Measurements from ENCODE around the gene SLK.

SLK gene

DNA sequence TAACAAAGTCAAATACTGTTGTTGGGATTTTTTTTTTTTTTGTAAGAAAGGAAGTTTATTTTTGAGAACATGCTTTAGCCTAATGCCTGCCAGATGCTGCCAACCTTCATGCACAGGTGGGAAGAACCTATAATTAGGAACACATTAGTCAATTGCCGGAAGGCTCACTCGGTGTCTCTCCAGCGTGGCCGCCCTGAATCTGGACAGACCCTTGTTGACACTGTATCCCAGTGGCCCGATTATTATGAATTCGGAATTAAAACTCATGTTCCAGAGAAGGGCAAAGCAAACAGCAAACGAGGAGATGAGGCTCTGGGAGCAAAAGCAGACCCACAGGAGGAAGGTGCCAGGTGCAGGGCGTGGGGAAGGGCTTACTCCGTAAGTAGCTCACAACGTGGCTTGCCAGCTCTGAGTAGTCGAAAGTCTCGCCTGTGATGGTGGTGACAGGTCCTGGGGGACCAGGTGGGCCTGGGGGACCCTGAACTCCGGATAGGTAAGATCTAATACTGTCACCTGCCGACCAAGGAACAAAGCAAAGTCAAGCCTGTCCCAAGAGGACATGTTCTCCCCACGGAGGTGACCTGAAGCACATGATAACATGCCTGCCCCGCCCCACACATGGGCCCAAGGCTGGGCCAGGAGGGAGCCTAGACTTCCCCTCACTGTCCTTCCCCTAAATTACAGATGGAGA is 70.5 kb downstream of the SLK start:
- no peak for DNase-seq (ENCODE audit: low read depth)
- no peak overlapping the region for H3K4me3 ChIP-seq (ENCODE audit: low read depth, low read length)
- TF ChIP-seq, protein P1, sequence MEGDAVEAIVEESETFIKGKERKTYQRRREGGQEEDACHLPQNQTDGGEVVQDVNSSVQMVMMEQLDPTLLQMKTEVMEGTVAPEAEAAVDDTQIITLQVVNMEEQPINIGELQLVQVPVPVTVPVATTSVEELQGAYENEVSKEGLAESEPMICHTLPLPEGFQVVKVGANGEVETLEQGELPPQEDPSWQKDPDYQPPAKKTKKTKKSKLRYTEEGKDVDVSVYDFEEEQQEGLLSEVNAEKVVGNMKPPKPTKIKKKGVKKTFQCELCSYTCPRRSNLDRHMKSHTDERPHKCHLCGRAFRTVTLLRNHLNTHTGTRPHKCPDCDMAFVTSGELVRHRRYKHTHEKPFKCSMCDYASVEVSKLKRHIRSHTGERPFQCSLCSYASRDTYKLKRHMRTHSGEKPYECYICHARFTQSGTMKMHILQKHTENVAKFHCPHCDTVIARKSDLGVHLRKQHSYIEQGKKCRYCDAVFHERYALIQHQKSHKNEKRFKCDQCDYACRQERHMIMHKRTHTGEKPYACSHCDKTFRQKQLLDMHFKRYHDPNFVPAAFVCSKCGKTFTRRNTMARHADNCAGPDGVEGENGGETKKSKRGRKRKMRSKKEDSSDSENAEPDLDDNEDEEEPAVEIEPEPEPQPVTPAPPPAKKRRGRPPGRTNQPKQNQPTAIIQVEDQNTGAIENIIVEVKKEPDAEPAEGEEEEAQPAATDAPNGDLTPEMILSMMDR (IDR thresholded peaks at IDR 0.05; ENCODE audit: control insufficient read depth, extremely low read depth, insufficient read depth): no peak

DNA sequence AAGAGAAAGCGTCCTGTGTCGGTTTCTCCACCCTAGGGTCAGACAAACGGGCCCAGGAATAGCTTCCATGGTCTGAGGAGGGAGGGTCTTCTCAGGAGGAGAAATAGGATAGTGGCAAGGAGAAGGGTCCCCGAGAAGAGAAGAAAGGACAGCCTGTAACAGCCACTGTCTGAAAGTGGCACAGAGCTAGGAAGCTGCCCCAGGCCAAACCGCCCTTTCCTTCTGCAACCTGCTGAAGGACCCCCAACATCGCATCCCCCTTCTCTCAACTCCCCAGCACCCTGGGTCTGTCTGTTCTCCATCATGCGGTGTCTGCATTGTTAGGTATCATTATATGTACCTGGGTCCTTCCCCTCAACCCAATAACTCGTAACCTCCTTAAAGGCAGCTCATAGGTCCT is 71.6 kb downstream of the SLK start:
- no peak overlapping the region for H3K4me3 ChIP-seq (ENCODE audit: low read depth, low read length)
- no peak for DNase-seq (ENCODE audit: low read depth)
- TF ChIP-seq, protein P1 (IDR thresholded peaks at IDR 0.05; ENCODE audit: control insufficient read depth, extremely low read depth, insufficient read depth): no peak

DNA sequence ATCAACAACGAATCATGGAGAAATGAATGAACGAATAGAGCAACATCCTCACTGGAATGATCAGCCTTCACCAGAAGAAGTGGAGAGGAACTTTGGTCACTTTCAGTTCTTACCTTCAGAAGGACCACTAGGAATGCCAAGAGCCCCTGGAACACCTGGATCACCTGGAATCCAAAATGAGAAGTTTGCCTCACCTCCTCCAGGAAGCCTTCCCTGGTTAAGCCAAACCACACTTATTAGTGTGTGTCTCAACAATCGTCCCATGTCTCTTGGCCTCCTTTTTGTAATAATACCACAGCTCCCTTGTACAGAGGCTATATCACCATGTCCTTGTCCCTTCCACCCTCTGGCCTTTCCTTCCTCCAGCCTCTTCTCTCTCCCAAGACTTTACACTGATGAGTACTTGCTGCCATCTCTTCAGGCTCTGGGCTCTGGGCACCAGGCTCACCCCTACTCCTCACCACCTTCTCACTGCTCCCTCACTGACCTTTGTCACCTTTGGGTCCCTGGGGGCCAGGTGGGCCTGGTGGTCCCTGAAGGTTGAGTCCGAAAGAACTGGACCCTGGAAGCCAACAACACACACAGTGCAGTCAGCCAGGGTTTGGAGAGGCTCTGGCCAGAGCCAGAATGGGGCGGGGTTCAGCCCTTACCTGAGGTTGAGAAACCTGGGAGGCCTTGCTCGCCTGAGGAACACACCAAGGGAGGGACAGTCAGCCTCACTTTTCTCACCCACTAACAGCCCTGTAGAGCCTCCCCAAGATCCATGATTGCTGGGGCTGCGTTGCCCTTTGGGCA is 72.2 kb downstream of the SLK start:
- DNase-seq (ENCODE audit: low read depth): no peak
- H3K4me3 ChIP-seq (ENCODE audit: low read depth, low read length): no peak overlapping the region
- TF ChIP-seq, protein P1 (IDR thresholded peaks at IDR 0.05; ENCODE audit: control insufficient read depth, extremely low read depth, insufficient read depth): no peak

DNA sequence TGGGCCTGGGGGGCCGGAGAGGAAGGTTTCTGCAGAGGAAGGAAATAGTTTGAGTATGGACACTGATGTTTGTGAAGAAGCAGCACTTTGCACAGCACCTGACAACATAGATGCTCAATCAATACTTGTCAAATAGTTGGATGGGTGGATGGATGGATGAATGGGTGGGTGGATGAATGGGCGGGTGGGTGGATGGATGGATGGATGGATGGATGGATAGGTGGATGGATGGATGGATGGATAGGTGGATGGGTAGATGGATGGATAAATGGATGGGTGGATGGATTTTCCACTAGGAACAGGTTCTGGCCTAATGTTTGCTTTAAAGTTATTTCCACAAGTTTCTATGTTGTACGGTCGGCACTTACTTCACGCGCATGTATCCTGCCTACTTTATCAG is 73.4 kb downstream of the SLK start:
- TF ChIP-seq, protein P1 (IDR thresholded peaks at IDR 0.05; ENCODE audit: control insufficient read depth, extremely low read depth, insufficient read depth): no peak
- DNase-seq (ENCODE audit: low read depth): no peak
- no peak overlapping the region for H3K4me3 ChIP-seq (ENCODE audit: low read depth, low read length)

DNA sequence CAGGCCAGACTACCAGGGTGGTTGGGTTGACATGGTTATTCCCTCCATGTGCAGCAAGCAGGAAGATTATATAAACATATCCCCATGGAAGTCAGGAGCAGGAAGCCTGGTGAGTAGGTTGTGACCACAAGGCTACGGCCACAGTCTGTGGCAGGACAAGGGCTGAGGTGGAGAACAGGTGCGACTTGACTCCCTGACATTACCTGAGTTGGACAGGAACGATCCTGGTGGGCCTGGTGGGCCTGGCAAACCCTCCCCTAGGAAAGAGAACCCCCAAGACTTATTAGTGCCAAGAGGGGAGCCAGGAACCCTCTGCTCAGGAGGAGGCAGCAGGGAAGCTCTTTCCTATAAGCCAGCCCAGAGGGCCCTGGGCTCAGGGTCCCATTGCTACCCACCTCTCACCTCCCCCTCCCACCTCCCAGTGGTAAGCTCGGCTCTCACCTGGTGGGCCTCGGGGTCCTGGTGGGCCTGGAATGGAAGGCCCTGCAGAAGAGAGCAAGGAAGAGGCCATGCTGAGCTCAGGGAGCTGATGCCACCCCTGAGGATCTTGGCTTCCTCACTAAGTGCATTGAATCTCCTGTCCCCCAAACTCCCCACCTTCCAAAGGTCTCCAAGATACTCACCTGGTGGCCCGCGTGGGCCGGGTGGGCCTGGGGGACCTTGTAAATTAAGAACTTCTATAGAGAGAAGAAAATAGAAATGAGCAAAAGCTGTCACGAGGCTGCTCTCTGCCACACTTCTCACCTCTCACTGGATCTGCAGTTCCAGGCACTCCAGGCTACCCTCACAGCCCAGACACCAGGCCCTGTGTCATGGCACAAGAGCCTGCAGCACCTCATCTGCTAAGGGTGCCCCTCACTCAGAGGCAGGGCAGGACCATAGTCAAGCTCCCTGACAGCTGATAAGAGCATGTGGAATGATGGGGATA is 74.2 kb downstream of the SLK start:
- TF ChIP-seq, protein P1 (IDR thresholded peaks at IDR 0.05; ENCODE audit: control insufficient read depth, extremely low read depth, insufficient read depth): no peak
- no peak overlapping the region for H3K4me3 ChIP-seq (ENCODE audit: low read depth, low read length)
- no peak for DNase-seq (ENCODE audit: low read depth)

DNA sequence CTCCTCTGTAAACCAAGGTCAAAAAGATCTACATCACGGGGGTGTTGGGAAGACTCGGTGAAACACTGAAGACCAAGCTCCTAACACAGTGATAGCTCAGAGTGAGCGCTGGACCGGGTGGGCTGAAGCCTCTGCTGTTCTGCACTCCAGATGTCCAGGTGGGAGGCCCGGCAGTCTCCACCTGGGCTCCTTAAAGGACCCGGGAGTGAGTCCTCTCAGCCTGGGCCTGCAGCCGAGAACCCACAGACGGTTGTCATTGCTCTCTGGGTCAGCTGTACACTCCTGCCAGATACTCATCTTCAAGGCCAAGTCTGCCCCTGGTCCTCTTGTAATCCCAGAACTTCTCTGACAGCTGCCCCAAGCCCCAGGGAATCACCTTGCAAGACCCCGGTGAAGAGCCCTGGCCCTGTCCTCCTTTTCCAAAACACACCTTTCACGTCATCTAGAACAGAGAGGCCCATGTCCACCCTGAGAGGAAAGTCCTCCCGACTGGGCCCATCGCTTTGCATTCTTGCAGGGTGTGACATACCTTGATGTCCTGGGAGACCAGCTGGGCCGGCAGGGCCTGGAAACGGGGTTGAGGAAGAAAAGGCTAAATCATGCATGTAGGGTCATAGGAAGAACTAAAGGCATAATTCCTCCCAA is 75.1 kb downstream of the SLK start:
- no peak overlapping the region for H3K4me3 ChIP-seq (ENCODE audit: low read depth, low read length)
- TF ChIP-seq, protein P1 (IDR thresholded peaks at IDR 0.05; ENCODE audit: control insufficient read depth, extremely low read depth, insufficient read depth): no peak
- no peak for DNase-seq (ENCODE audit: low read depth)

All from LNCaP clone FGC (cell line).